Stimulated activated CD4-positive, alpha-beta T cell treated with anti-CD3 and anti-CD28 coated beads, Interleukin-15, amount 100 ng/mL, for 48 hours (primary cell): ENCODE data around the gene PCYOX1L.
A peak's percentile ranks its signal among the peaks of the same experiment; 100 is the strongest.
"Not testable (repeated sequence)": the region's sequence is repeated elsewhere in the genome, so short reads cannot be mapped to it uniquely, and the experiment has no call there.

Experiments
- DNase-seq, 2 donors: peaks; one replicate each; pipeline ENCODE4 v3.0.0-alpha.2; 2020; ENCODE audit warnings: low read depth in 2 of 2

The PCYOX1L gene

DNA sequence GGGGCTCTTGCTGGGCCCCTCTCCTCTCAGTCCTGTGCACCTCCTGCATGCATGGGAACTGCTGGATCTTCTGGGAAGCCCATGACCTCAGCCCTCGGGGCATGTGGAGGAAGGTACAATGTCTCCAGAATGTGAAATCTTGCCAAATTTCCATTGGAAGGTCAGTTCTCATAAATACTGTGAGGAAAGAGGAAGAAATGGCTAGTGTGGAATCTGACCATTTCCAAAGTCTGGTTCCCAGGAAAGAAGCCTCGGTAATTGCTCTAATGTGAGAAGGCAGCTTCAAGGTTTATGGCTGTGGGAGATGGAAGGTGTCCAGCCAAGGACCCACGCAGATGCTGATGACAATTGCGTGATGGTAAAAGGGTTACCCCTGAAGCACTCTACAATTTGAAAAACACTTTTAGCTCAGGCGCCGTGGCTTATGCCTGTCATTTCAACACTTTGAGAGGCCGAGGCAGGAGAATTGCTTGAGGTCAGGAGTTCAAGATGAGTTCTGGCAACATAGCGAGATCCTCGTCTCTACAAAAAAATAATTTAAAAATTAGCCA is 29.3 kb downstream of the PCYOX1L start:
- DNase-seq: no peak

DNA sequence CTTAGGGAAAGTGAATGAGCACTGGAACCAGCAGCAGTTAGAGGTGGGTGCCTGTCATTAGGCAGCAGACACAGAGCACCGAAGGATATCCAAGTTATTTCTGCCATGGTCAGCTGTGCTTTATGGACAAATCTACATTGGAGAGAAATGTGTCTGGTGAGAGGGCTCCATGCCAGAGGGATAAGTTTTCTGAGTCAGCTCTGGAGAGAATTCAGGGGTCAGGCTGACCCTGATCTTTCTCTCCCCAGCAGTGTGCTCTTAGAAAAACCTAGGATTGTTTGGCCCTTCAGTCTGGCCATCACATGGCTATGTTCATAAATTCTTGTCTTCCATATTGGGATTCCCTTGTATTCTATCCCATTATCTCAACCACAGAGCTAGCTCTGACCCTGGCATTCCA is 30.1 kb downstream of the PCYOX1L start:
- no peak for DNase-seq

DNA sequence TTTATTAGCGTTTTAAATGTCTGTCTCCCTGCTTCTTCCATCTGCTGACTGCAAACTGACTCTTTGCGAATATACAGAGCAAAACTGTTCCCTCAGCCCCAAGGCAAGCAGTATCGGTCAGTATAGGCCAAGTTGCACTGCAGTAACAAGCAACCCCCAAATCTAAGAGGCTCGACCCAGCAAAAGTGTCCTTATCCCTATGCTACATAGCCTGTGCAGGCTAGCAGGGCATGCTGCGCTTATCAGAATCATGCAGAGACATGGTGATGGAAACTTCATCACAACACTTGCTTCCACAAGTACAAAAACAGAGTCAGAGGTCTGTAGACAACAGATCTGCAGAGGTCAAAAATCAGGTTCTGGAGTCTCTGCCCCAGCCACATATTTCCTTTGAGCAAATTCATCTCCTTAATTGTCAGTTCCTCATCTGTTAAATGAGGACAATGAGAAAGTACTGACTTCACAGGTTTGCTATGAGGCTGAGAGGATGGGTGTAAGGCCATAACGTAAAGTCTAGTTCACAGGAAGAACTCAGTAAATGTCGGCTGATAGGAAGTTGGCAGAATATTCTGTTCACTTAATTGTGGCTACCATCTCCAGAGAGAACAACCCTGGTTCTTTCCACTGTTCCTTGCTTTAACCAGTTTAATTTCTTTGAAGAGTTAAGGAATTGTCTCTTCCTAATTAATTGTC is 30.8 kb downstream of the PCYOX1L start:
- DNase-seq: no peak

DNA sequence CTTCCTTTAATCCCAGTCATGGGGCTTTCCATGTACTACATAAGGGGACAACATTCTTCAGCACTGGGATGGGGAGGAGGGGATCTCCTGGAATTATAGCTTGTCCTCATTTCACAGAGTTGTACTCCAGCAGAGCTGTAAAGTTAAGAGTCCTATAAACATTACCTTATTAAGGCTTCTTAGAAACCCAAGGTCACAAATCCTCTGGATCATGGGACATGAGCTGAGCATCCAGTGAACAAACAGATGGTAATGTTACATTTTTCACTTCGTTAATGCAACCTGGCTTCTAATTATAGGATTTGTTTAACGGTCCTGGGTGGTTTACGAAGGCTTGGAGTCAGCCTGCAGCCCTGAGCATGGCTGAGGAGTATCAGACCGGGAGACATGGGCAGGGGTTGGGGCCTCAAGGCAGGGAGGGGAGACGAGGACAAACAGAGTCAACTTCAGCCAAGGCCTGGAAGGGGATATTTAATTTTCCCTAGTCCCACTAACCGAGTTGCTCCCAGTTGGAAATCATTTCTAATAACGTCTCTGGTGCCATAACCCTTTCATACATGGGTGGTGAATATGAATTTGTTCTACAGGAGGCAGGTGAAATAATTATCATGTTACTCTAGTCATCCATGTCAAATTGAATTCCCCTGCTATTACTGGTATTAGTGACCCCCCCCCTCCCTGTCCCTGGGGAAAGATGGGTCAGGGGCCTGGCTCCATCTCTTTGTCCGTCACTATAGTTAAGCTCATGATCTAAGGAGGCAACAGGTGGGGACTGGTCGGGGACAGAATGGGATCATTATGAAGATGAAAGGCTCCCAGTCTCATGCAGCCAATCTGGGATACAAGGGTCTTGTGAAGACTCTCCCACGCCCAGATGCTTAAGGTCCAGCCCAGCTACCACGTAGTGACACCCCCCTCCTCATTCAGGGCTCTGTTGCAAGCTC is 32.0 kb downstream of the PCYOX1L start:
- no peak for DNase-seq

DNA sequence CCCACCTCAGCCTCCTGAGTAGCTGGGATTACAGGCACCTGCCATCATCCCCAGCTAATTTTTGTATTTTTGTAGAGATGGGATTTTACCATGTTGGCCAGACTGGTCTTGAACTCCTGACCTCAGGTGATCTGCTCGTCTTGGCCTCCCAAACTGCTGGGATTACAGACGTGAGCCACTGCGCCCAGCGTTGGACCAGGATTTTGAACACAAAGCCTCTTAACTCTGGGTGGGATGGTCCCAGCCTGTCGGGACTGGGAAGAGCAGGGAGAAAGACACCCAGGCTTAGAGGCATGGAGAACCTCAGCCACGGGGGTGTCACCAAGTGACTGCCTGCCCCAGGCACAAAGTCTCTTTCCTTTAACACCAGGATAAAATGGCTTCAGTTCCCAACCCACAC is 33.2 kb downstream of the PCYOX1L start:
- DNase-seq: not testable (repeated sequence)

DNA sequence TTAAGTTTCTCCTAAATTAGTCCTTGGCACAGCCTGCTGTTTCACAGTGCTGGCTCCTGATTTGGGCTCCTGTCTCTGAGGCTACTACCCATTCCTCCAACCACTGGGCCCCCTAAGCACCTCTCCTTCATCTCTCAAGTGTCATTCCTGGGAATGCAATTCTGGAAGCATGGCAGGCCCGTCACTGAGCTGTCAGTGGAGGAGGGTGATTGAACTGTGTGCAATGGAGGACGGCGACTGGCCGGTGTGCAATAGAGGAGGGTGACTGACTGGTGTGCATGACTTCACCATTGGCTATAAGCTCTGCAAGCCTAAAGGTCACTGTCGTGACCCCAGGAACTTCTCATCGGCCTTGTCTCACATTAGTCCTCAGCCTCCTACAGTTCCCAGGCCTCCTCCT is 33.7 kb downstream of the PCYOX1L start:
- no peak for DNase-seq

DNA sequence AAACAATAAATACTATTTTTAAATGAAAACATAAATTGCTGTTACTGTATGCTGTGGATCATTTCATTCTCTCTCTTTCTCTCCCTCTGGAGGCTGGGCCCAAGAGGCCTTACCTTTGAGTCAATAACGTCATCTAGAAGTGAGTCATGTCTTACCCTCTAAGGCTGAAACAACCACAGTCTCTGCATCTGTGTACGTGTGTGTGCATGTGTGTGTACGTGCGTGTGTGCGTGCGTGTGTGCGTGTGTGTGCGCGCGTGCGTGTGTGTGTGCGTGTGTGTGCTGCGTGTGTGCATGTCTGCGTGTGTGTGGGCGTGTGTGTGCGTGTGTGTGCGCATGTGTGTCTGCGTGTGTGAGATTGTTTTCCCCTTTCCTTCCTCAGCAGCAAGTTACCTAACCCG is 34.9 kb downstream of the PCYOX1L start:
- peak in 1 of 2 donors; percentile 4 for DNase-seq

DNA sequence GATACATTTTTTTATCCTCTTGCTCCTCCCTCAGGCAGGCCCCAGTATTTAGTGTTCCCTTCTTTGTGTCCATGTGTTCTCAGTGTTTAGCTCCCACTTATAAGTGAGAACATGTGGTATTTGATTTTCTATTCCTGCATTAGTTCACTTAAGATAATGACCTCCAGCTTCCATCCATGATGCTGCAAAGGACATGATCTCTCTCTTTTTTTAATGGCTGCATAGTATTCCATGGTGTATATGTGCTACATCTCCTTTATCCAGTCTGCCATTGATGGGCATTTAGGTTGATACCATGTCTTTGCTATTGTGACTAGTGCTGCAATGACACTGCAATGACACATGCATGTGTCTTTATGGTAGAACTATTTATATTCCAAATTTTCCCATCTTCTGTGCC is 37.1 kb downstream of the PCYOX1L start:
- not testable (repeated sequence) for DNase-seq

DNA sequence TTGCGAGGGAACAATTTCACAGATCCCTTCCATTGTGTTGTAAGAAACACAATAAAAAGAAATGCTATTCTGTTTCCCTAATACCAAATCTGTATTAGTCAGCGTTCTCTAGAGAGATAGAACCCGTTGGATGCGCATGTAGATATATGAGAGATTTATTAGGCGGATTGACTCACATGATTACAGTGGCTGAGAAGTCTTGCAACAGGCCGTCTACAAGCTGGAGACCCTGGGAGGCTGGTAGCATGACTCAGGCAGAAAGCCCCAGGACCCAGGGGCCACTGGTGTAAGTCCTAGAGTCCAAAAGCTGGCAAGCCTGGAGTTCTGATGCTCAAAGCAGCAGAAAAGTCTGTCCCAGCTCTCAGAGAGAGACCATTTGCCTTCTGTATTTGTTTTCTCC is 39.7 kb downstream of the PCYOX1L start:
- DNase-seq: no peak

DNA sequence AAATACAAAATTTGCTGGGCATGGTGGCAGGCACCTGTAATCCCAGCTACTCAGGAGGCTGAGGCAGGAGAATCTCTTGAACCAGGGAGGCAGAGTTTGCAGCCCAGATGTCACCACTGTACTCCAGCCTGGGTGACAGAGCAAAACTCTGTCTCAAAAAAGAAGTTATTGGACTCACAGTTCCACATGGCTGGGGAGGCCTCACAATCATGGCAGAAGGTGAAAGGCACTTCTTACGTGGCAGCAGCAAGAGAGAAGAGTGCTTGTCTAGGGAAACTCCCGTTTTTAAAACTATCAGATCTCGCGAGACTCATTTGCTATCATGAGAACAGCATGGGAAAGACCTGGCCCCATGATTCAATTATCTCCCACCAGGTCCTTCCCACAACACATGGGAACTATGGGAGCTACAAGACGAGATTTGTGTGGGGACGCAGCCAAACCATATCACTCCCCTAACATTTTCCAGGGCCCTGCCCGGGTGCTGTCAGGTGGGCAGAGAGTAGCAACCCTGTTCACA is 41.0 kb downstream of the PCYOX1L start:
- DNase-seq: not testable (repeated sequence)

DNA sequence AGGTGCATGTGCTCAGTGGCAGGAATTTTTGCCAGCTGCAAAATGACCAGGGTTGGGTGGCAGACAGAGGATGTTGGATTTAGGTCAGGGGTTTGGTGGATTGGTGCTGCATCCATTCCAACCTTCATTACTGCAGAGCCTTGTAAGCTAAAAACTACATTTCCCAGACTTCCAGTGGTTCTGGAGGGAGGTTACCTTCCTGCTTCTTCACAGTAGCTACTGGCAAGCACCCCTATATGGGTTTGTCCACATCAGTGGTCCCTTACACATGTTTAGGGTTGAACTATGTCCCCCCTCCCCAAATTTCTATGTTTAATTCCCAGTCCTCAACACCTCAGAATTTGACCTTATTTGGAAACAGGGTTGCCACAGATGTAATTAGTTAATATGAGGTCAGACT is 41.9 kb downstream of the PCYOX1L start:
- no peak for DNase-seq

DNA sequence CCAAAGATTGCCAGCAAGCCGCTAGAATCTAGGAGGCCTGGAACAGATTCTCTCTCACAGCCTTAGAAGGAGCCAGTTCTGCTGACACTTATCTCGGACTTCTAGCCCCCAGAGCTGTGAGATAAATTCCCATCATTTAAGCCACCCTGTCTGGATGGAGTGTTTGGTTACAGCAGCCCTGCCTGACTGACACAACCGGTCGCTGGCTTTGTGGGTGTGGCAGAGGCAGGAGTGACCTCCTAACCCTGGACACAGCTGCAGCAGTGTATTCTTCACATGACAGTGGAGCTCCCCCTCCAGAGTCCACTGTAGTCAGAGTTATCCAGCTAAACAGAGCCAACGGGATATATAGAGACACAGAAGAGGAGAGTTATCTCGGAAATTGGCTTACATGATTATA is 42.5 kb downstream of the PCYOX1L start:
- no peak for DNase-seq

DNA sequence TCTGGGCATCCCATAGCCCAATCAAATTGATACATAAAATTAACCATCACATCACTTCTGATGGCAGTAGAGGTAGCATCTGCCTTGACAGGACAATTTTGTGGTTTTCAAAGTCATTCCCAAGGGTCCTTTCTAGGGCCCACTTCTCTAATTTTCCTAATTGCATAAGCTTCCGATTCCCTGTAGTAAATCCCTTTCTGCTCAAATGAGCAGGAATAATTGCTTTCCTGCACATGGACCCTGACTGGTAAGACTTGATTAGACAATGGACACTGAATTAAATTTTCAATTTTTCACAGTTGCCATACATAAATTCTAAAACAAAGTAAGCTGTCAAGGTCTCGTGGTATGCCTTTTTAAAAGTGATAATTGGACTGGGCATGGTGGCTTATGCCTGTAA is 43.2 kb downstream of the PCYOX1L start:
- no peak for DNase-seq

DNA sequence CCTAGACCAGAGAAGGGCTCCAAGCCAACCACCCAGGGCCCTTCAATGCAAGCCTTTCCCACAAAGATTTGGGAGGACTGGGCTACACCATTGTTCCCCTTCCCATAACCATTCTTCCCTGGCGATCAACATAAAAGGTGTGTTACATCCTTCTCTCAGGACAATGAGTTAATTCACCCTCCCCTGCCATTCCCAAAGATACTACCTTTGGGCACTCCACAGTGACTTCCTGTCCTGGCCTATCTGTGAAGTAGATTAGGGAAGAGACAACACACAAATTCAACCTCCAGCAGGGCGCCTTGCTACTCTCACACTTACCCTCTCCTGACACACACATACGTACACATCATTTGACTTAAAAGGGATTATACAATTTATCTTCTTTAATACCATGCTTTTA is 44.4 kb downstream of the PCYOX1L start:
- no peak for DNase-seq

DNA sequence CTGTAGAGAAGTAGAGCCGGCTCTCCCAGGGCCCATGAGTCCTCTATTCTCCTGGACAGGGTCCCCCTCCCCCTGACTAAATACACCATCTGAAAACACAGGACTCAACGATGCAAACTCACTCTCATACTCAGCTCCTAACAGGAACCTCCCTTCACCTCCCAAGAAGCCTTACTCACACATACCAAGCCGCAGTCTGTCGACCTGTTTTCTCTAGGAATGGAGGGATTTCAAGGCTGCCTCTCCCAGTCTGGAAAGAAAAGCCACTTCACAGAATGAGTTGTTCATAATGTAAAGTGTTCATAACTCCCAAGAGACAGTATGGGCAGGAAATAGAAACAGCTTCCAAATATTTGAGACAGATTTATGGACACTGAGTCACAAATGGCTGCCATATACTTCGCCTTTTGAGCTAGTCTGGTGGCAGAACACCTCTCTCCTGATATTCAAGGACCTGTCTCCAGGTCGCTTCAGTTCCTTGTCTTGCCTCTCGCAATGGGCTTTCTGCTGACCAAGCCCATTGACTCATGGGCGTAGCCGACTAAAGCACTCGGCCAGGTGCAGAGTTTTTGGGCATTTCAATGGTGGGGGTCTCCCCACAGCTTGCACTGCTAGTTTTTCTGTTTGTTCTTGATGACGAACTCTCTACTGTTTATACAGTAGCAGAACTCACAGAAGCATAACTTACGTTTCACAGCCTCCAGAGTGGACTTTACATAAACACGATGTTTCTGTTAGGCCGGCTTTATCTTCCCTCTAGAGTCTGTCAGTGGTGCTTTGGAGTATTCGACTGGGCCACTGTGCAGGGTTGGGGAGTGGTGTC is 46.3 kb downstream of the PCYOX1L start:
- no peak for DNase-seq

DNA sequence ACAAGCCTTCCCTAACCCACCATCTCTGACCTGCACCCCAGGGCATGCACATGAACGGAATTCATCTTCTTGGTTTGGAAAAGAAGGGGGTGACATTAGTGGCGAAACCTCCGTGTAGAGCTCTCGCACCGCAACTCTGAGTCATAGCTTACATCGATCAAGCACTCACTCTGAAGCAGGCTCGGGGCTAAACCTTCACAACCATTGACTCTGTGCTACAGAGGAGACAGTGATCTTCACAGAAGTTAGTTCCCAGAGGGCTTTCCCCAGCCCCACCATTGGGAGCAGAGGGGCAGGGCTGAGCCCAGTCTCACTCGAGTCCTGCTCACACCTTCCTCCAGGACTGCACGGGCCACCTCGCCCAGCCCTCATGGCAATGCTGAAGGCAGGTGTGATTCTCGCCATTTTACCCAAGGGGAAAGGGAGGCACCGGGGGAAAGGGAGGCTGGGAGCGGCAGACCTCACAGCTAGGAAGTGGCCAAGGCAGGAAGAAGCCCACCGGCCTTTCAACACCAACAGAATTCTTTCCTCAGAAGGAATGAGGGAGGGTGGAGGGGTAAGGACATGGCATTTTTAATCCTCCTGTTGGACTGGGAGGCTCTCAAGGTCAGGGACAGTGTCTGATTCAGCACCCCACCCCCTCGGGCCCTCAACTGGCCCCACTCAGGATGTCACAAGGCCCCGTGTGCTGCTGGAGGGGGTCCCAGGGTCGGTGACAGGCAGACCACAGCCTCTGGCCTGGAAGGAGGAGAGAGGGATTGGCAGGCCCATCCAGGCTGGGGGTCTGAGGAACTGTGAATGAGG is 47.1 kb downstream of the PCYOX1L start:
- DNase-seq: no peak

DNA sequence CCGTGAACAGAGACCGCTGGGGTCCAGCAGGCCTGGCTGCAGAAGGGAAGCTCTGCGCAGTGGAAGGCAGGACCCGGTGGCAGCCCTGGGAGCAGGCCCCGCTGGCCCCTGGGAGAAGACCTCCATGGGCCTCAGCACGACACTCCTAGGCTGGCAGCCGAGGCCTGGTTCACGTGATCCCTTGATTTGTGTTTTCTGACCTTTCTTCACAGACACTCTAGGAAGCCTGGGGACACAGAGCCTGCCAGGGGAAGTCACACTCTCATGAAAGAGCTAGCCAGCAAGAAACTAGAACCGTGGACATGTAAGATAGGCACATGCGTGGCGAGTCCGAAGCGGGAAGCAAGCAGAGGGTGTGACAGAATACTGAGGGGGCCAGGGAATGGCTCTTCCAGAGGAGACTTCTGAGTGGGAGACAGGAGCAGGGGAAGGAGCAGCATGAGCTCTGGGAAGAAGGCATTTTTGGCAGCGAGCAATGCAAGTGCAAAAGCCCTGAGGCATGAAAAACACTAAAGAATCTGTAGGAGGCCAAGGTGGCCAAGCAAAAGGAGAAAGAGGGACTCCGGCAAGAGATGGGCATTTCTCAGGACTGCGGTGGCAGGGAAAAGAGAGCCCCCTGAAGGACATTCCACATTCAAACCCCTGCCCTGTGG is 47.8 kb downstream of the PCYOX1L start:
- DNase-seq: no peak

DNA sequence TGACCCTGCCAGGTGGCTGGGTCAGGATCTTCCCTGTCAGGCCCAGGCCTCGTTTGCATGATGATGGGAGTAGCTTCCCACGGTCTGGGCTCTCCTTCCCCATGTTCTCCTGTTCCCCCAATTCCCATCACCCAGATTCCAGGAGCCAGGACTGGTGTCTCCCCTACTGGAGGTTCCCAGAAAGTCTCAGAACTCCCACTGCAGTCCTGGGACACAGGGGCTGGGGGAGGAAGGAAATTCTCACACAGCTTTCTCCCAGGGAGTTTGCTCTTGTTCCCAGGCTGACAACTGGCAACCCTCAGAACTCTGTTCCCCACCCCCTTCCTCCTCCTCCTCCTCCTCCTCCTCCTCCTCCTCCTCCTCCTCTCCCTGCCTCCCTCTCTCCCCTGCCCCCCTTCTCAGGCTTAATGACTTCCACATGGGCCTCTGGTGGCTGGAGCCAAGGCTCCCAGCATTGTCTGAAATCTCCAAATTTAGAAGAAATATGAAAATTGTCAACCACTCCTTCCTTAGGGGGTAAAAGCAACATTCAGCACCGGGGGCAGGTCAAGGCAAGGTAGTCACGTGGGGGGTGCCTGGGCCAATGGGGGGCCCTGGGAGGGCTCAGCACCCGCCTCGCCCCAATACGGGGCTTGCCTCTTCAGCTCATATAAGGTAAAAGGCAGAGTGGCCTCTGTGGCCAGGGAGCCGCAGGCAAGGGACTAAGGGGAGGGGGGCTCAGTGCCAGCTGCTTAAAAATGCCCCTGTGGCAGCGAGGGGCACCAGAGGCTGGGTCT is 48.5 kb downstream of the PCYOX1L start:
- DNase-seq: no peak

DNA sequence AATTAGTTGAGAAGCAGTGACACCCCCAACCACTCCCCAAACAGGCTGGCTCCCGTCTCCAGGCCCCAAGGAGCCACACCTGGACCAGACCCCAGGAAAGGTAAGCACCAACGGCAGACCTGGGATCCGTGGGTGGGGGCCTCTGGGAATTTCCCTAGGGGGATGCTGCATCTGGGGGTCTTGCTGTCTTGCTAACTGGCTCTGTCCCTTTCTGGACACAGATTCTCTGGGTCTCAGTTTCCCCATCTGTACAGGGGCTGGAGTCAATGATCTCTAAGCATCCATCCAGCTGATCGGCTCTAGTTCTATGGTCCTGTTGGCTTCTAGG is 49.1 kb downstream of the PCYOX1L start:
- DNase-seq: no peak
